Suprapubic skin (tissue), 4 donors: ENCODE results near the gene PLEKHG5. TPM values are rescaled to one million over a fixed set of nuclear protein-coding genes. Genes with fewer than 3 reads are reported as not detected.
A peak's percentile ranks its signal among the peaks of the same experiment; 100 is the strongest.

Source experiments
- DNase-seq, 2 donors: peaks; one replicate each; pipeline ENCODE4 v3.0.0-alpha.2; 2019; ENCODE audit warnings: low spot score in 2 of 2
- H3K27ac ChIP-seq: fragments of 200-600 bp; sonication (generic); one replicate; pipeline ENCODE4 v1.5.1; 2019
- H3K27me3 ChIP-seq: fragments of 200-600 bp; sonication (generic); one replicate; pipeline ENCODE4 v1.5.1; 2019
- H3K36me3 ChIP-seq: fragments of 200-600 bp; sonication (generic); one replicate; pipeline ENCODE4 v1.5.1; 2019
- H3K4me1 ChIP-seq: fragments of 200-600 bp; sonication (generic); one replicate; pipeline ENCODE4 v1.5.1; 2019
- H3K4me3 ChIP-seq: fragments of 200-600 bp; sonication (generic); one replicate; pipeline ENCODE4 v1.5.1; 2019; ENCODE audit warnings: mild to moderate bottlenecking
- H3K9me3 ChIP-seq: fragments of 200-600 bp; sonication (generic); one replicate; pipeline ENCODE4 v1.5.1; 2019
- EP300 ChIP-seq: sonication (generic); formaldehyde crosslinking; IDR thresholded peaks from one replicate; pipeline ENCODE4 v1.6.1; 2017; ENCODE audit warnings: antibody characterized with exemption
- POLR2A ChIP-seq, 2 donors: fragments of 450-650 bp; IDR thresholded peaks; one replicate each; pipeline ENCODE4 v1.6.1; 2017; ENCODE audit warnings: antibody characterized with exemption in 2 of 2, mild to moderate bottlenecking in 2 of 2, moderate library complexity in 2 of 2
- POLR2AphosphoS5 ChIP-seq, 3 donors: sonication (generic); formaldehyde crosslinking; IDR thresholded peaks; one replicate each; pipeline ENCODE4 v1.6.1; 2017; ENCODE audit warnings: antibody characterized with exemption in 3 of 3
- WGBS: methylation state at CpG from one replicate; pipeline ENCODE4 v1.1.5; 2018; 5-methylcytosine and 5-hydroxymethylcytosine counted together
- total RNA-seq, 4 donors: library from RNA; depleted of rRNA; stranded (reverse); fragments of >200 nt; gene quantifications; one replicate each; pipeline ENCODE4 v1.1.0, GENCODE V29; 2016
- TF ChIP-seq, protein P1 (sequence below), 2 donors: fragments of 200-600 bp in 1 of 2; fragments of 450-650 bp in 1 of 2; sonication (generic) in 1 of 2; IDR thresholded peaks; one replicate each; pipeline ENCODE4 v1.5.1; 2016 to 2019; ENCODE audit warnings: antibody characterized with exemption in 2 of 2, mild to moderate bottlenecking in 1 of 2, moderate library complexity in 1 of 2

Gene PLEKHG5
- total RNA-seq, 4 donors from 2014 or later = 76.3 to 347 (median 107) TPM

GRCh38 chr1:6485168-6486101 is 6.0 kb downstream of the PLEKHG5 start:
- peaks cover 73% of the 10 kb centered on the region for H3K4me1 ChIP-seq
- H3K36me3 ChIP-seq = no peaks in the 10 kb centered on the region
- no peaks in the 10 kb centered on the region for H3K9me3 ChIP-seq
- peak overlapping the region; percentile 65 for H3K4me3 ChIP-seq
- no peak for DNase-seq
- TF ChIP-seq, protein P1, sequence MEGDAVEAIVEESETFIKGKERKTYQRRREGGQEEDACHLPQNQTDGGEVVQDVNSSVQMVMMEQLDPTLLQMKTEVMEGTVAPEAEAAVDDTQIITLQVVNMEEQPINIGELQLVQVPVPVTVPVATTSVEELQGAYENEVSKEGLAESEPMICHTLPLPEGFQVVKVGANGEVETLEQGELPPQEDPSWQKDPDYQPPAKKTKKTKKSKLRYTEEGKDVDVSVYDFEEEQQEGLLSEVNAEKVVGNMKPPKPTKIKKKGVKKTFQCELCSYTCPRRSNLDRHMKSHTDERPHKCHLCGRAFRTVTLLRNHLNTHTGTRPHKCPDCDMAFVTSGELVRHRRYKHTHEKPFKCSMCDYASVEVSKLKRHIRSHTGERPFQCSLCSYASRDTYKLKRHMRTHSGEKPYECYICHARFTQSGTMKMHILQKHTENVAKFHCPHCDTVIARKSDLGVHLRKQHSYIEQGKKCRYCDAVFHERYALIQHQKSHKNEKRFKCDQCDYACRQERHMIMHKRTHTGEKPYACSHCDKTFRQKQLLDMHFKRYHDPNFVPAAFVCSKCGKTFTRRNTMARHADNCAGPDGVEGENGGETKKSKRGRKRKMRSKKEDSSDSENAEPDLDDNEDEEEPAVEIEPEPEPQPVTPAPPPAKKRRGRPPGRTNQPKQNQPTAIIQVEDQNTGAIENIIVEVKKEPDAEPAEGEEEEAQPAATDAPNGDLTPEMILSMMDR (IDR thresholded peaks at IDR 0.05) = no peak
- H3K27me3 ChIP-seq = peaks cover 18% of the 10 kb centered on the region
- 4% methylated on average over 14 of the region's 80 CpGs for whole genome bisulfite sequencing
- peak overlapping the region; percentile 83 for H3K27ac ChIP-seq

DNA sequence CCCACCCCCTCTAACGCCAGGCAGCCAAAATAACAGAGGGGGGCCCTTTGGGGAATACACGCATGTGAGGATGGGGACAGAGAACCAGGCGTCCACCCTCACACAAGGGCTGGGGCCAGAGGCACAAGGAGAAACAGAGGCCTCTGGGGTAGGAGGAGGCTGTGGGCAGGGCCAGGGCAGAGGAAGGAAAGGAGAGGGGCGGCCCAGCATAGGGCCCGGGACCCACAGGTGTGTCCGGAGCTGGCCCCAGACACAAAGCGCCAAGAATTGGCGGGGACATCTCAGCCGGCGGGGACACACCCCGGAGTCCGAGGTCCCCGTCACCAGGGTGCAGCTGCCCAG is 6.7 kb downstream of the PLEKHG5 start:
- Histone ChIP-seq H3K27ac (peak overlapping the region; percentile 83), H3K36me3 (no peaks in the 10 kb centered on the region), H3K4me3 (peak overlapping the region; percentile 65), H3K4me1 (peaks cover 67% of the 10 kb centered on the region), H3K27me3 (peaks cover 18% of the 10 kb centered on the region), H3K9me3 (no peaks in the 10 kb centered on the region)
- no peak for DNase-seq
- WGBS = 26% methylated on average over 7 of the region's 13 CpGs
- TF ChIP-seq EP300 = no peak
- TF ChIP-seq POLR2AphosphoS5 (IDR thresholded peaks at IDR 0.05) = no peak
- TF ChIP-seq, protein P1 (IDR thresholded peaks at IDR 0.05) = no peak
- TF ChIP-seq POLR2A (IDR thresholded peaks at IDR 0.05) = no peak

DNA sequence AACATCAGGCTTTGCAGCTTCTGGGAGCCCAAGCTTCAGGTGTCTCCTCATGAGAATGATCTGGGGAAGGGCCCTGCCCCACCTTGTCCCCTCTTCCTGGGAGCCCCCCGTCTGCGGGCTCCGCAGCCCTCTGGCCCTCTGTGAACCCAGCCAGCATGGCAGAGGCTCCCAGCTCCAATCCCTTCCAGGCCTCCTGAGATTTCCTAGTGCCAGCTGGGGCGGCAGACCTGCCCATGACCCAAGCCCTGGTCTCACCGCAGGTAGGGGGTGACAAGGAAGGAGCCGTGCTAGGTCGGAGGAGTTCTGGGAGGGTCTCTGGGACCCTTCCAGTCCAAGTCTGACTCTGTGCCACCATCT is 7.7 kb downstream of the PLEKHG5 start:
- WGBS = 87% methylated on average over 3 of the region's 7 CpGs
- H3K4me1 ChIP-seq = peaks cover 60% of the 10 kb centered on the region
- no peaks in the 10 kb centered on the region for H3K9me3 ChIP-seq
- peaks cover 18% of the 10 kb centered on the region for H3K27me3 ChIP-seq
- H3K4me3 ChIP-seq = no peak overlapping the region
- TF ChIP-seq POLR2A (IDR thresholded peaks at IDR 0.05) (no peak), EP300 (no peak), POLR2AphosphoS5 (IDR thresholded peaks at IDR 0.05) (no peak)
- TF ChIP-seq, protein P1 (IDR thresholded peaks at IDR 0.05) = no peak
- no peaks in the 10 kb centered on the region for H3K36me3 ChIP-seq
- peak overlapping the region; percentile 83 for H3K27ac ChIP-seq
- no peak for DNase-seq

- H3K27ac ChIP-seq = peak overlapping the region; percentile 83
Measured at GRCh38 chr1:6483017-6483760, 8.3 kb downstream of the PLEKHG5 start.

More at GRCh38 chr1:6483017-6483760, 8.3 kb downstream of the PLEKHG5 start:
- no peak for DNase-seq
- no peaks in the 10 kb centered on the region for H3K9me3 ChIP-seq
- H3K27me3 ChIP-seq = peaks cover 18% of the 10 kb centered on the region
- H3K4me1 ChIP-seq = peaks cover 55% of the 10 kb centered on the region
- H3K36me3 ChIP-seq = no peaks in the 10 kb centered on the region
- H3K4me3 ChIP-seq = no peak overlapping the region
- TF ChIP-seq POLR2AphosphoS5 (IDR thresholded peaks at IDR 0.05) (no peak), EP300 (no peak), POLR2A (IDR thresholded peaks at IDR 0.05) (no peak)
- TF ChIP-seq, protein P1 (IDR thresholded peaks at IDR 0.05) = no peak
- WGBS = 60% methylated on average over 7 of the region's 14 CpGs
